ENCODE measurements around the gene PIN1. TPM values are rescaled to one million over a fixed set of nuclear protein-coding genes. Genes with fewer than 3 reads are reported as not detected.

Gene PIN1
- total RNA-seq, 1 donor from 2014 or later, result 43.4 TPM

DNA sequence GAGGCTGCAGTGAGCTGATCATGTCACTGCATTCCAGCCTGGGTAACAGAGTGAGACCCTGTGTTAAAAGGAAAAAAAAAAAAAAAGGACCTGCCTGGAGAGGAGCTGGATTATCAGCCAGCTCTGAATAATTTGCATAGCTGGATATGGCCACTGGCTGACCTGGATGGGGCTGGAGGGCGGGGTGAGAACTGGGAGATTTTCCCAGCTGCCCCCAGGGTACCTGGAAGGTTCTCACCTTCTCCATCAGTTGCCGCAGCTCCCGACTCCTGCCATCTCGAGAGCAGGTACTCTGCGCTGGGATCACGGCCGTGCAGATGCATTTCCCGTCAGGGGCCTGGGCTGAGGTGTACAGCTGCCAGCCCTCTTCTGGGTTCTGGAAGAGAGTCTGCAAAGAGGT is 25.3 kb downstream of the PIN1 start:
- Mint-ChIP-seq H3K27ac (no peak overlapping the region), H3K36me3 (peaks cover 9% of the 10 kb centered on the region), H3K4me1 (no peaks in the 10 kb centered on the region), H3K27me3 (ENCODE audit: insufficient read depth, low read depth) (peaks cover 10% of the 10 kb centered on the region), H3K9me3 (peaks cover 2% of the 10 kb centered on the region), H3K4me3 (no peak overlapping the region)
- H3K4me1 ChIP-seq, result no peaks in the 10 kb centered on the region
- no peaks in the 10 kb centered on the region for H3K9me3 ChIP-seq (ENCODE audit: low read depth)
- no peak overlapping the region for H2AFZ ChIP-seq (replicated peaks)
- no peak for DNase-seq (ENCODE audit: low spot score)
- TF ChIP-seq, protein P1, sequence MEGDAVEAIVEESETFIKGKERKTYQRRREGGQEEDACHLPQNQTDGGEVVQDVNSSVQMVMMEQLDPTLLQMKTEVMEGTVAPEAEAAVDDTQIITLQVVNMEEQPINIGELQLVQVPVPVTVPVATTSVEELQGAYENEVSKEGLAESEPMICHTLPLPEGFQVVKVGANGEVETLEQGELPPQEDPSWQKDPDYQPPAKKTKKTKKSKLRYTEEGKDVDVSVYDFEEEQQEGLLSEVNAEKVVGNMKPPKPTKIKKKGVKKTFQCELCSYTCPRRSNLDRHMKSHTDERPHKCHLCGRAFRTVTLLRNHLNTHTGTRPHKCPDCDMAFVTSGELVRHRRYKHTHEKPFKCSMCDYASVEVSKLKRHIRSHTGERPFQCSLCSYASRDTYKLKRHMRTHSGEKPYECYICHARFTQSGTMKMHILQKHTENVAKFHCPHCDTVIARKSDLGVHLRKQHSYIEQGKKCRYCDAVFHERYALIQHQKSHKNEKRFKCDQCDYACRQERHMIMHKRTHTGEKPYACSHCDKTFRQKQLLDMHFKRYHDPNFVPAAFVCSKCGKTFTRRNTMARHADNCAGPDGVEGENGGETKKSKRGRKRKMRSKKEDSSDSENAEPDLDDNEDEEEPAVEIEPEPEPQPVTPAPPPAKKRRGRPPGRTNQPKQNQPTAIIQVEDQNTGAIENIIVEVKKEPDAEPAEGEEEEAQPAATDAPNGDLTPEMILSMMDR (IDR thresholded peaks at IDR 0.05), result no peak
- TF ChIP-seq EZH2phosphoT487 (IDR thresholded peaks at IDR 0.05) (no peak), EZH2 (IDR thresholded peaks at IDR 0.05) (no peak)
- no peaks in the 10 kb centered on the region for H4K20me1 ChIP-seq (ENCODE audit: low read depth)
- H3K27ac ChIP-seq, result no peak overlapping the region
- H3K79me2 ChIP-seq (ENCODE audit: low read depth), result no peaks in the 10 kb centered on the region
- H3F3A ChIP-seq (ENCODE audit: low read depth), result no peaks in the 10 kb centered on the region
- no peak overlapping the region for H3K4me3 ChIP-seq
- H3K36me3 ChIP-seq, result no peaks in the 10 kb centered on the region
- H3K9ac ChIP-seq, result no peak overlapping the region
- H3K27me3 ChIP-seq, result no peaks in the 10 kb centered on the region
- H3K4me2 ChIP-seq, result no peak overlapping the region

DNA sequence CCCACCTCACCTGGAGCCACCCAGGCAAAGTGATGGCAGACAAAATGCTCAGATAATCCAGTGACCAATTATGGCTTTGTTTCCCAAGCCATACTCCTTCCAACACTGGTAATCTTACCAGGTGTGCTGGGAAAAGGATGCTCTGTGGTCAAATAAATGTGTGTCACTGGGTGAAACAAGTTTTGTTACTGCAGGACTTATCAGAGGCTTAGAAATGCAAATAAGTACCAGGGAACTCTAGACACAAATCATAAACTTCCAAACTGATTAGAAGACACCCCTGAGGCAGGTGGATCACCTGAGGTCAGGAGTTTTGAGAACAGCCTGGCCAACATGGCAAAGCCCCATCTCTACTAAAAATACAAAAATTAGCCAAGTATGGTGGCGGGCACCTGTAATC is 26.4 kb downstream of the PIN1 start:
- Histone ChIP-seq H2AFZ (replicated peaks) (no peak overlapping the region), H3K27me3 (no peaks in the 10 kb centered on the region), H3K4me3 (no peak overlapping the region), H3K9me3 (ENCODE audit: low read depth) (no peaks in the 10 kb centered on the region), H3K36me3 (no peaks in the 10 kb centered on the region), H3K9ac (no peak overlapping the region), H3K4me2 (no peak overlapping the region), H3K79me2 (ENCODE audit: low read depth) (no peaks in the 10 kb centered on the region), H3F3A (ENCODE audit: low read depth) (peaks cover 7% of the 10 kb centered on the region), H3K27ac (no peak overlapping the region), H4K20me1 (ENCODE audit: low read depth) (peaks cover 2% of the 10 kb centered on the region), H3K4me1 (peaks cover 7% of the 10 kb centered on the region)
- Mint-ChIP-seq H3K36me3 (peaks cover 9% of the 10 kb centered on the region), H3K4me1 (peaks cover 6% of the 10 kb centered on the region), H3K4me3 (no peak overlapping the region), H3K9me3 (peaks cover 2% of the 10 kb centered on the region), H3K27me3 (ENCODE audit: insufficient read depth, low read depth) (peaks cover 10% of the 10 kb centered on the region), H3K27ac (no peak overlapping the region)
- DNase-seq (ENCODE audit: low spot score), result no peak
- TF ChIP-seq, protein P1 (IDR thresholded peaks at IDR 0.05), result no peak
- TF ChIP-seq EZH2 (IDR thresholded peaks at IDR 0.05), result no peak
- TF ChIP-seq EZH2phosphoT487 (IDR thresholded peaks at IDR 0.05), result no peak

DNA sequence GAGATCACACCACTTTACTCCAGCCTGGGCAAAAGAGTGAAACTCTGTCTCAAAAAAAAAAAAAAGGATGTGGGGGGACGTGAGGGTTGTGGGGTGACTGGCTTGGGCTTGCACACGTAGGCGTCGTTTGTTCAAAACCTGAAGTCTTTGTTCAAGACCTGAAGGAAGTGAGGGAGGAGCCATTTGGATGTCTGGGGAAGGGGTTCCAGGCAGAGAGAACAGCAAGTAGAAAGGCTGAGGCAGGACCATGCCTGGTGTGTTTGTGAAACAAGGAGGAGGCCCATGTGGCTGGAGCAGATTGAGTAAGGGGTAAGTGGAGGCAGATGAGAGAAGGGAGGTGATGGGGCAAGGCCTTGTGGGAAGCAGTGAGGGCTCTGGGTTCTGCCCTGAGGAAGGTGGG is 27.8 kb downstream of the PIN1 start:
- Mint-ChIP-seq H3K27ac (no peak overlapping the region), H3K4me1 (peaks cover 6% of the 10 kb centered on the region), H3K27me3 (ENCODE audit: insufficient read depth, low read depth) (peaks cover 6% of the 10 kb centered on the region), H3K36me3 (no peaks in the 10 kb centered on the region), H3K9me3 (no peaks in the 10 kb centered on the region), H3K4me3 (no peak overlapping the region)
- H3K4me1 ChIP-seq, result peaks cover 7% of the 10 kb centered on the region
- peaks cover 7% of the 10 kb centered on the region for H3F3A ChIP-seq (ENCODE audit: low read depth)
- H3K4me2 ChIP-seq, result no peak overlapping the region
- TF ChIP-seq, protein P1 (IDR thresholded peaks at IDR 0.05), result no peak
- TF ChIP-seq EZH2 (IDR thresholded peaks at IDR 0.05) (no peak), EZH2phosphoT487 (IDR thresholded peaks at IDR 0.05) (no peak)
- no peaks in the 10 kb centered on the region for H3K36me3 ChIP-seq
- peaks cover 2% of the 10 kb centered on the region for H4K20me1 ChIP-seq (ENCODE audit: low read depth)
- H3K9me3 ChIP-seq (ENCODE audit: low read depth), result no peaks in the 10 kb centered on the region
- H3K9ac ChIP-seq, result no peak overlapping the region
- no peak overlapping the region for H2AFZ ChIP-seq (replicated peaks)
- H3K27me3 ChIP-seq, result no peaks in the 10 kb centered on the region
- no peak overlapping the region for H3K27ac ChIP-seq
- H3K4me3 ChIP-seq, result no peak overlapping the region
- DNase-seq (ENCODE audit: low spot score), result no peak
- H3K79me2 ChIP-seq (ENCODE audit: low read depth), result no peaks in the 10 kb centered on the region
